HG02588 (cell line): ENCODE data around the gene CAV2.
"Not testable (repeated sequence)": the region's sequence is repeated elsewhere in the genome, so short reads cannot be mapped to it uniquely, and the experiment has no call there.

Source experiments
- ATAC-seq: cut with Tn5 transposase; IDR thresholded peaks from one replicate; pipeline ENCODE4 v1.9.1; 2021; ENCODE audit warnings: mild to moderate bottlenecking, moderate library complexity; ENCODE audit not compliant: unreplicated experiment

CAV2 gene

DNA sequence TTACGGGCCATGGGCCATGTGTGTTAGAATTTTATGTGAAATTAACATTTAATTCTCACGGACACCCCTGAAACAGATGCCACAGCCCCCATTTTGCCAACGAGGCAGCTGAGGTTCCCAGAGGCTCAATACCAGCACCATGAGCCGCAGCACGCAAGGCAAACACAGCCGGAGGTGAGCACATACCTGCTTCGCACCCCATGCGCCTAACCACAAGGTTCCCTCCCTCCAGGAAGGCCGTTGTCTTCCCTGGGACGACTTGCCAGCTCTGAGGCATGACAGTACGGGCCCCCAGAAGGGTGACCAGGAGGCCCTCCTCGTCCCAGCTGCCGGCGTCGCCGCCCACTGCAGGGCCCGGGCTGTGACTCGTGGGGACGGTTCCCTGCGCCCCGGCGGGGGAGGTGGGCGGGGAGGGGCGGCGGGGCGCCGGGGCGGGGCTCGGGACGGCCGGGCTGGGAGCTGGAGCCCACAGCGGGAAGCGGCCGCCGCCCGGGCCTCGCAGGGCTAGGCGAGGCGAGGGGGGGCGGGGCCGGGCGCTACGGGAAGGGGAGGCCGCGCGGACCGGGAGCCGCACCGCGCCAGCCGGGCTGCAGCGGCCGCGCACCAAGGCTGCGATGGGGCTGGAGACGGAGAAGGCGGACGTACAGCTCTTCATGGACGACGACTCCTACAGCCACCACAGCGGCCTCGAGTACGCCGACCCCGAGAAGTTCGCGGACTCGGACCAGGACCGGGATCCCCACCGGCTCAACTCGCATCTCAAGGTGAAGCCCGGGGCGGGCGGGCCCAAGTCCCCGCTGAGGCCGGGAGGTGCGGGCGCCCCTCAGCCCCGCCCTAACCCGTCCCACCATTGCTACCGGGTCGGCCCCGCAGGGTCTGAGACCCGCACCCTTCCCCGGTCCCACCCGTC is at the start of gene CAV2:
CAV2 (plus strand) TSS at position 571 of the 910 bp plus-strand sequence; CDS start at position 615, 44 bp downstream.
- peak; percentile 53 for ATAC-seq

- no peak for ATAC-seq
Measured at GRCh38 chr7:116449950-116450349, 49.6 kb upstream of the CAV2 start.

- no peak for ATAC-seq
Measured at GRCh38 chr7:116451957-116452729, 47.4 kb upstream of the CAV2 start.

DNA sequence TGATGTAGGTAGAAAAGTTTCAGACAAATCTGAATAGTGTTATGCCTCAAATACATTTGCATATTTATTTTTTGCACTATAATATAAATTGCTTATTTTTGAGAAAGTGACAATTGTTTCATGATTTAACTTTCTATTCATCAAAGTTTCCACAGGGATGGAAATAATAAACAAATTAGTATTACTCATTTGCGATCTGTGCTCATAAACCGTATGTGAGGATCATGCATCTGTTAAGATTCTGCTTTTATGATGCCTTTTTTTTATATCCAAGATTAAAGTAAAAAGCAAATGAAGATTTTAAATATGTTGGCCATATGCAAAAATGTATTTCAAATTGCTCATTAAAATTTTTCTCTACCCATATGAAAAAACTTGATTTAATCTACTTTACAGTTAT is 45.2 kb upstream of the CAV2 start:
- ATAC-seq, result no peak

DNA sequence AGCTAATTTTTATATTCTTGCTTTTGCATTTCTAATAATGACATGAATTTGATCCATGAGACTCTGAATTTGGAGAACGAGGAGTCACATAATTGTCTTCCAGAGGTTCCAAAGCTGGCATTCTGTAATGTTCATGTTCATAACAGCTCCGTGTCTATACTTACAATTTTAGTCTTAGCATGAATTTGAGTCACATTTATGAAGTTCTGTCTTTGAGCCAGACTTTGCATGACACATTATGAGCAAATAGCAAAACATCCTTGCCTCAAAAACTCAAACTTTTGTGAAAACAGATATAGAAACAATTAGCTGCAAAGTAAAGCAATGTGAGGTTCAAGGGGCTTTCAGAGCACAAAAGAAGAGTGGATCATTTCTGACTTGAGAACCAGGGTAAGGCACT is 44.5 kb upstream of the CAV2 start:
- ATAC-seq, result no peak

GRCh38 chr7:116455499-116455898 is 44.0 kb upstream of the CAV2 start:
- ATAC-seq, result no peak

DNA sequence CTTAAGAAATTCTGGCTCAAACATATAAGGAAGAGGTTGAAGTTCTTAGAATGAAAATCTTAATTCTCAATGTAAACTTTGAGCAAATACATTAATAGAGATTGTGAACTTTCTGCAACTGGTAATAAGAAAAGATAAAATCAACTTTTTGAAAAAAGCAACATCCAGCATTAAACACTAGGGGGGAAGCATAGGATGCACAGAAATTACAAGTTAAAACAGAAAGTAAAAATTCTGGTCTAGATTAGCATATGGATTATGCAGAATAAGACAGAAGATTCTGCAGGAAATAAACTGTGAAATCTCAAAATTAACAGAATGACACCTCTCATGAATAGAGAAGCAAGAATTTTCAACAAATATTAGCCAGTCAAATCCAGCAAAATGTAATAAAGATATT is 38.0 kb upstream of the CAV2 start:
- ATAC-seq, result no peak

DNA sequence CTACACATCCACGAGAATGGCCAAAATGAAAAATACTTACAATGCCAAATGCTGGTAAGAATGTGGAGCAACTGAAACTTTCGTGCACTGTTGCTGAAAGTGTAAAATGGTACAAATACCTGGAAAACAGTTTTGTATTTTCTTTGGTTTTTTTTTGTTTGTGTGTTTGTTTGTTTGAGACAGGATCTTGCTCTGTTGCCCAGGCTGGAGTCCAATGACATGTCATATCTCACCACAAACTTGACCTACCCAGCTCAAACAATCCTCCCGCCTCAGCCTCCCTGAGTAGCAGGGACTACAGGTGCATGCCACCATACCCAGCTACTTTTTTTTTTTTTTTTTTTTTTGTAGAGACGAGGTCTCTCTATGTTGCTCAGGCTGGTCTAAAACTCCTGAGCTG is 35.6 kb upstream of the CAV2 start:
- no peak for ATAC-seq

GRCh38 chr7:116464375-116464774 is 35.2 kb upstream of the CAV2 start:
- ATAC-seq, result no peak

- ATAC-seq, result no peak
Measured at GRCh38 chr7:116465125-116465524, 34.4 kb upstream of the CAV2 start.

- ATAC-seq, result no peak
Measured at GRCh38 chr7:116468534-116468933, 31.0 kb upstream of the CAV2 start.

DNA sequence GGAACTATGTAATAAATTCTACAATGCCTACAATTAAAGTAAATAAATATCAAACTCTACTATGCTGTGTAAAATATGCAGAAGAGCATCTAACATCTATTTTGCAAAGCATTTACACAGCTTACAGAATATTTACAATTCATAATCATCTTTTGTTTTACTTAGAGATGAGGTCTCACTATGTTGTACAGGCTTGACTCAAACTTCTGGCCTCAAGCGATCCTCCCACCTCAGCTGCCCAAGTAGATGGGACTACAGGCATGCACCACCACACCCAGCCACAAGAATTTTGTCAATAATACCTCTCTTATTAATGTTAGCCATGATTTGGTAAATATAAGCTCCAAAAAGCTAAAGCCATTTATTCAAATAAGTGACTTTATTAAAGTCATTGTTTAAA is 21.9 kb upstream of the CAV2 start:
- no peak for ATAC-seq

DNA sequence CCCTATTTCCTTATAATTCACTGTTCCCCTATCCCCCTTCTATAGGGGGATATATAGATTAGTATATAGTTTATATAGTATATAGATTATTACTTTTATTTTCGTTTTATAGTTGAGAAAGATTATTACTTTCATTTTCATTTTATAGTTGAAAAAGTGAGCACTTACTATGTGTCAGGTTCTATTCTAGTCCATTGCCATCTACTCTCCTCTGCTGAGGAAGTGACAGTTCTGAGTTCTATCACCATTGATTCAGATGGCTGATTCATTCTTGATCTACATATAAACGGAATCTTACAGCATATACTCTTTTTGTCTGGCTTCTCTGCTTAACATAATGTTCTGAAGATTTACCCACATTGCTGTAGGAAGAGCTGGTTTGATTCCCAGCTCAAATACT is 20.7 kb upstream of the CAV2 start:
- ATAC-seq, result no peak

DNA sequence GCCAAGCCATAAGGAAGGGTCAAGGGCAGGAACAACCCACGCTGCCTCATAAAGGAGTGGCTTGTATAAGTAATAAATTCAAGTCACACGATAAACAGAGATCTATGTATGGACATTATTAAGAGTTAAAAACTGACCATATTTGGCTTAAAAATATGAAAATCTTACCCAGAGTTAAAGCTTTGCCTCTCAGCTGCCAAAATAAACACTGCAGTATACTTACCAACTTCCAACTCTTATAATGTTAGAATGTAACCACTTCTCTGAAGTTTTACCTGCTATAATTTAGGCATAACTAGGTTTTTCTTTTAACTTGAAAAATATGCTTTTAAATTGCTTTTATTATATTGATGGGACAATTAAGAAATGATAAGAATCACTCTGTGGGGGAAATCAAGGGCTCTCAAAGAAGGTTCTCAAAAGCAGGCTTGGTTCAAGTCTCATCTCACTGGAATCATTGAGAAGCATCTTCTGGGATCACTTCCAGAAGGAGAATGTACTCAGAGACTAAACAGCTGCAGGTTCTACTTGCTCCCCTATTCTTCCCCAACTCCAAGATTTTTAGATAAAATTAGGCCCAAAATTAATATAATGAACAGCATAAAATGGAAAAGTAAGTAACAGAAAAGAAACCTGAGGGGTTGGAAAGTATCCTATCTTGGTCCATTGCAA is 16.1 kb upstream of the CAV2 start:
- ATAC-seq, result no peak

- not testable (repeated sequence) for ATAC-seq
Measured at GRCh38 chr7:116484389-116484788, 15.1 kb upstream of the CAV2 start.

DNA sequence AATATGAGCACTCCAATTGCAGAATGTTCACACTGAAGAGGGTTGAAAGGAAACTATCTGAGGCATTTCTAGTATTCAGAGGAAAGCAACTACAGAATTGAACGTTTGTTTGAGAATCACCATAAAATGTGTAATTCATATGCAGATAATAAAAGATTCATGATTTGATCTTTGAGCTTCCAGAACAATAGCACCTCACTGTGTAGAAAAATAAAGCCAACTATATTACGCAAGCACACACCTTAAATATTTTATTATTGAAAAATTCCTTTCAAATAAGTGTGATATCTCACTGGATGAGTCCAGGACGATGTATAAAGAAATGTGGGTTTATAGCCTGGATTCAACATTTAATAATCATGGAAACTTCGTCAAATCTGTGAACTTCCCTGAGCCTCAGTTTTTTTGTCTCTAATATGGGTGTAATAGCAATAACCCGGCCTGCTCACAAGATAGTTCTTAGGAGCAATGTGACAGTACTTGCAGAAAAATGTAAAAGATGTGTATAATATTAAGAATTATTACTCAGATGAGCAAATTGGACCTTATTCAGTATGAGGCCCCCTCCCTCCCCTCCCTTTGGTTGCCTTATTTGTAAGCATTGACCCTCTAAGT is 11.5 kb upstream of the CAV2 start:
- ATAC-seq, result no peak

GRCh38 chr7:116490351-116490750 is 9.2 kb upstream of the CAV2 start:
- no peak for ATAC-seq

DNA sequence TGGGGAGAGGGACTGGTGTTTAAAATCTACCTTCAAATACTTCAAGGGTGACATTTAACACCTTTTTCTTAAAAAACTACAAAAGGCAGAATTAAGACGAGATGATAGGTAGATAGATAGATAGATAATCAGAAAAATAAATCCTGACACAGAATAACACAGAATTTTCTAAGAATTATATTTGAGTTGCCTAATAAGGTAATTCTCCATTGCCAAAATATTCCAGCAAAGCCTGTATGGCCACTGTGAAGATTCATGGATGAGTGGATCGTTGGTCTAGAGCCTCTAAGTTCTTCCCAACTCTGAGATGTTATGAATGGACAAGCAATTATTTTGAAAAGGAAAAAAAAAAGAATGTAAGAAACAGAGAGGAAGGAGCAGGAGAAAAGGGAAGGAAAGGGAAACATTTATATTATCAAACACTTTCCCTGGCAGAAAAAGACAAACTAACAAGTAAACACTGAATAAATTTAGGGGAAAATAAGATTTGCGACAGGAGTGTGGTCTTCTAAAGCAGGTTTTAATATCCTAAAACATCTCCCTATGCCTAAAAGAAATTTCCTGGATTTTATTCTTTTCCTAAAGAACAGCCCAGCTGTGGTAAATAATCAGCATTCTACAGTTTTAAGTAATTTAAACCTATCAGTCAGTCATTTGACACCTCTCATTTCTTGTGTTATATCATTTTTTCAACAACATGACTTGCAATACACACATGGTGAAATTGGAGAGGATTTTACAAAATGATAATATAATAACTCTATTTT is 7.5 kb upstream of the CAV2 start:
- no peak for ATAC-seq

GRCh38 chr7:116492654-116493109 is 6.9 kb upstream of the CAV2 start:
- no peak for ATAC-seq

DNA sequence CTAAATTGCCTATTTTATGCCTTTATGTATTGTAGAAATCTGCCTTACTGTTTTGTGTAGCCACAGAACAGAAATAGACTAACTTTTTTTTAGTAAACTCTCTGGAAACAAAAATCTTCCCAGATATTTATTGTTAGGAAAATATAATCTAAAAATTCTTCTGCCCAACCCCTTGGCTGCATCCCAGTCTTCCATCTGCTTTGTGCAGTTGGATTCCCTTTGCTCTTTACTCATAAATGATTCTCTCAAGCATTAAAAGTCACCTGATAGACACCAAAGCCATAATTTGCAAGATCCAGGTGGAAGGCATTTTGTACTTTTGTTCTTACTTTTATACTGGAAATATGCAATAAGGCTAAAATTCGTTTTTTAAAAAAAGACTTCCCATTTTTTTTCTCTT is 6.1 kb upstream of the CAV2 start:
- ATAC-seq, result no peak
